Kidney (tissue), 2 donors: ENCODE data around the gene MAP3K1. TPM values are rescaled to one million over a fixed set of nuclear protein-coding genes. Genes with fewer than 3 reads are reported as not detected.

Source experiments
- polyA plus RNA-seq: library from polyadenylated mRNA; stranded (reverse); fragments of 350-450 nt; fragmentation: Illumina TruSeq; extraction: RNeasy Lipid Tissue Mini Kit (QIAGEN cat#74804); gene quantifications from one replicate; pipeline ENCODE4 v1.2.3, GENCODE V29; 2014; ENCODE audit warnings: low read depth, low replicate concordance; ENCODE audit not compliant: insufficient read depth
- total RNA-seq: library from RNA; stranded (reverse); fragmentation: NEBNext Ultra II Directional; extraction: Animal tissue kit (Norgen Biotek cat#: 25700); gene quantifications from one replicate; pipeline ENCODE4 v1.2.1, GENCODE V29; 2021
- donor health status: DM: yes; HTN: yes; CAD: no.

The MAP3K1 gene
- total and polyA plus RNA-seq, 2 donors from 2014 or later: 8.1 to 64.0 TPM

Other genes with a start within 250 kb of the MAP3K1 start
- gene SETD9, start 94.0 kb downstream of the MAP3K1 start, total RNA-seq: 9.3 TPM
- gene SETD9, start 94.0 kb downstream of the MAP3K1 start, polyA plus RNA-seq: 8.0 TPM
- gene MIER3, start 136.6 kb downstream of the MAP3K1 start, total RNA-seq: 25.1 TPM
- gene MIER3, start 136.6 kb downstream of the MAP3K1 start, polyA plus RNA-seq: 4.7 TPM